ENCODE data around the gene LRRC26. TPM values are rescaled to one million over a fixed set of nuclear protein-coding genes. Genes with fewer than 3 reads are reported as not detected.

LRRC26 gene, protein sequence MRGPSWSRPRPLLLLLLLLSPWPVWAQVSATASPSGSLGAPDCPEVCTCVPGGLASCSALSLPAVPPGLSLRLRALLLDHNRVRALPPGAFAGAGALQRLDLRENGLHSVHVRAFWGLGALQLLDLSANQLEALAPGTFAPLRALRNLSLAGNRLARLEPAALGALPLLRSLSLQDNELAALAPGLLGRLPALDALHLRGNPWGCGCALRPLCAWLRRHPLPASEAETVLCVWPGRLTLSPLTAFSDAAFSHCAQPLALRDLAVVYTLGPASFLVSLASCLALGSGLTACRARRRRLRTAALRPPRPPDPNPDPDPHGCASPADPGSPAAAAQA
- not detected for total RNA-seq

DNA sequence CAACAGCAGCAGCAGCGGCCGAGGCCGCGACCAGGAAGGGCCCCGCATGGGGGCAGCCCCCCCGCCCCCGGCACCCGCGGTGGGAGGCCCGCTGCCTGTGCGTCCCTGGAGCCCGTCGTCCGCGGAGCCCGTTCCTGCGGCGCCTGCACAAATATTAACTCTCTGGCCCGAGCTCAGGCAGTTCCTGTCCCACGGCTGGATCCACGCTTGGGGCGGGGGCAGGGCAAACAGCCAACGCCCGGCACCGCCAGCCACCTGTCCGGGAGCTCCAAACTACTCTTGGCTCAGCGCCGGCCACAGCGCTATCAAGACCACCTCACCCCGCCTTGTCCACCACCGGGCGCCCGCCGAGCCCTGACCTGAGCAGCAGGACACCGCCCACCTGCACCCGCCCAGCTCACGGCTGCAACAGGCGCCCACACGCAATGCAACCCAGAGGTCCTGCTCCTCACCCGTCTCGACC lies at the start of gene LRRC26:
LRRC26 (minus strand) TSS at position 156 of the 463 bp plus-strand sequence; CDS start at position 48, 108 bp downstream.
- peaks cover 3% of the 10 kb centered on the region for H3K4me1 Mint-ChIP-seq (ENCODE audit: low read depth)
- no peak for ATAC-seq
- no peaks in the 10 kb centered on the region for H3K9me3 Mint-ChIP-seq (ENCODE audit: insufficient read depth)
- ChIA-PET CTCF (no interaction called here), POLR2A (interaction anchor here (0.9 to 1.1 kb wide), 3 partner anchors 19 to 71 kb away, joined by 3 to 4 read pairs (median 3); partner anchors contain the start of gene TUBB4B)
- no peak within 1 kb of the TSS for H3K27ac Mint-ChIP-seq
- peaks cover 40% of the 10 kb centered on the region for H3K27me3 Mint-ChIP-seq (ENCODE audit: low read depth)
- H3K36me3 Mint-ChIP-seq (ENCODE audit: low read depth) = no peaks in the 10 kb centered on the region
- no peak for DNase-seq
- peak within 1 kb of the TSS; percentile 31 for H3K4me3 Mint-ChIP-seq

DNA sequence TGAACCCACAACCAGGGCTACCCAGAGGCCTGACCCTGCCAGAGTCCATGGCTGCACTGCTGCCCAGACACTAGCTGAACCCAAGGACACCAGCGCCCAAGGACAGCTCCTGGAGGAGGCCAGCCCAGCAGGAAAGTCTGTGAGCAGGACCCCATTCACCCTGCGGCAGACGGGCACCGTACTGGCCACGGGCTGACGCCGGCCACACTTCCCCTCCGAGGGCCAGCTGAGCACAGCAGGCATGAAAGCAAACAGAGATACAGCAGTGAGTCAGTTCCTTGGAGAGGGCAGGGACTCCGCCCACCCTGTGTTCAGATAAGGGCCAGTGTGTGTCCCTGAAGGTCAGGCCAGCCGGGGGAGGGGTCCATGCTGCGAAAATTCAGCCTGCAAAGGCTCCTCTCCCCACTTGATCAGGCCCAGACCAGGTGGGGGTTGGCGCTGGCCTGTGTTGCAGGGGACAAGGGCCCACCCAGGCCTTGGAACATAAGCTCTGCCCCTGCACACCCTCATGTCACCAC lies 49.0 kb upstream of the LRRC26 start:
- ATAC-seq (no peak), DNase-seq (no peak)
- ChIA-PET POLR2A (interaction anchor here (1.5 kb wide), 1 partner anchor 14 kb away, joined by 4 read pairs; no protein-coding TSS in a partner anchor), CTCF (interaction anchor here (1.4 kb wide), 1 partner anchor 30 kb away, joined by 5 read pairs; the partner anchor contains the start of genes ANAPC2 and SSNA1)
- no peaks in the 10 kb centered on the region for H3K9me3 Mint-ChIP-seq (ENCODE audit: insufficient read depth)
- no peak overlapping the region for H3K4me3 Mint-ChIP-seq
- H3K27me3 Mint-ChIP-seq (ENCODE audit: low read depth) = no peaks in the 10 kb centered on the region
- no peak overlapping the region for H3K27ac Mint-ChIP-seq
- H3K36me3 Mint-ChIP-seq (ENCODE audit: low read depth) = no peaks in the 10 kb centered on the region
- H3K4me1 Mint-ChIP-seq (ENCODE audit: low read depth) = peaks cover 7% of the 10 kb centered on the region

DNA sequence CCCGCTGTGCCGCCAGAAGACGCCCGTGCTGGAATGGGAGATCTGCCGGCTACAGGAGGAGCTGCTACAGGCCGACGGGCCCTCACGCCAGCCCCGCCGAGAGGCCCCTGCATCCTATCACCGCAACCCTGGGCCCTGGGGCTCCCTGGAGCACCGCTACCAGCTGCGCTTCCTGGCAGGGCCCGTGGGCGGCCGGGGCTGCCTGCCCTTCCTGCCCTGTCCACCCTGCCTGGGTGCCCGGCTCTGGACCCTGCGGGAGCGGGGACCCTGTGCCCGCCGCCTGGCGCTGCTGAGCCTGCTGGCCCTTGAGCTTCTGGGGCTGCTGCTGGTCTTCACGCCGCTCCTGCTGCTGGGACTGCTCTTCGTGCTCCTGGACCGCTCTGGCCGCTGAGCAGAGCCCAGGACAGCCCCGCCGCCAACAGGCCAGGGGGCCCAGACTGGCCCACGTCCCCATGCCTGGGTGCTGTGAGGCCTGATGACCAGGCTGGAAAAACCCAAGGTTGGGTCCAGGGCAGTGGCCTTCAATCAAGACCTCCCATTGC lies 48.4 kb upstream of the LRRC26 start:
- ChIA-PET POLR2A (no interaction called here), CTCF (interaction anchor here (1.4 kb wide), 1 partner anchor 29 kb away, joined by 5 read pairs; the partner anchor contains the start of genes ANAPC2 and SSNA1)
- no peak for ATAC-seq

DNA sequence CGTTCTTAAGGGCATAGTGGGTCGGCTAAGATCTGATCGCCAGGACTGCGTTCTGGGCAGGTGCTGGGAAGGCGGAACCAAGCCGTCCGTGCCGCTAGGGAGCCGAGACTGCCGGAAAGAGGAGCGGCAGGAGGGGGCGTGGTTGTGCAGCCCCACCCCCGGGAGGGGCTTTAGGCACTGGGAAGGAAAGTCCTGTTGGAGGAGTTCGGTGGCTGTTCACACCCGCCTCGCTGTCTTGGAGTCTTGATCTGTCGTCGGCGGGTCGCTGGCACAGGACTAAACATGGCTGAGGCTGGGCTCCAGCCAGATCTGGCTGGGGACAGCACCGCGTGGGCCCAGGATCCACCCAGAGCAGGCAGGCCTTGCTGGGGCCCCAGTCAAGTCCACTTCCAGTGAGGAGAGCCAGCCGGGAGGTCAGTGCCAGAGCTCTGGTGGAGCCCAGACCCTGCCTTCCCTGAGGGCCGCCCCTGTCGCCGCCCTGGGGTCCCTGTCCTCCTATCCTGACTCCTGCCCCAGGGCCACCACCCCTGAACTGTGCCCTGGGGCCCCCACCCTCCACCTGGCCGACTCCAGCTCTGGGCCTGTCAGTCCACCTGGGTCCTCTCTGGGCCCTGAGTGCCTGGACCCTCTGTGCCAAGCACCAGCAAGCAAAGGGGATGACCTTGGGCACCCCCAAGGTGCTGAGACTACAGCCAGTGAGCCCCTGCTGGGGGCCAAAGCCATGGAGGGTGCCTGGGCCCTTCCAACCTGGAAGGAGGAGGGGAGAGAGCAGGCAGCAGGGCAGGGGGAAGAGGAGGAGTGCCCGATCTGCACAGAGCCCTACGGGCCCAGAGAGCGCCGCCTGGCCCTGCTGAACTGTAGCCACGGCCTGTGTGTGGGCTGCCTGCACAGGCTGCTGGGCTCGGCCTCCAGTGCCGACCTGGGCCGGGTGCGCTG lies 47.7 kb upstream of the LRRC26 start:
- Mint-ChIP-seq H3K9me3 (ENCODE audit: insufficient read depth) (no peaks in the 10 kb centered on the region), H3K4me3 (no peak overlapping the region)
- no peak for ATAC-seq

More for the DNA sequence above, 48.4 kb upstream of the LRRC26 start:
- H3K27me3 Mint-ChIP-seq (ENCODE audit: low read depth) = no peaks in the 10 kb centered on the region
- H3K4me1 Mint-ChIP-seq (ENCODE audit: low read depth) = peaks cover 7% of the 10 kb centered on the region
- DNase-seq = no peak
- H3K27ac Mint-ChIP-seq = no peak overlapping the region
- no peak overlapping the region for H3K4me3 Mint-ChIP-seq
- no peaks in the 10 kb centered on the region for H3K9me3 Mint-ChIP-seq (ENCODE audit: insufficient read depth)
- no peaks in the 10 kb centered on the region for H3K36me3 Mint-ChIP-seq (ENCODE audit: low read depth)

DNA sequence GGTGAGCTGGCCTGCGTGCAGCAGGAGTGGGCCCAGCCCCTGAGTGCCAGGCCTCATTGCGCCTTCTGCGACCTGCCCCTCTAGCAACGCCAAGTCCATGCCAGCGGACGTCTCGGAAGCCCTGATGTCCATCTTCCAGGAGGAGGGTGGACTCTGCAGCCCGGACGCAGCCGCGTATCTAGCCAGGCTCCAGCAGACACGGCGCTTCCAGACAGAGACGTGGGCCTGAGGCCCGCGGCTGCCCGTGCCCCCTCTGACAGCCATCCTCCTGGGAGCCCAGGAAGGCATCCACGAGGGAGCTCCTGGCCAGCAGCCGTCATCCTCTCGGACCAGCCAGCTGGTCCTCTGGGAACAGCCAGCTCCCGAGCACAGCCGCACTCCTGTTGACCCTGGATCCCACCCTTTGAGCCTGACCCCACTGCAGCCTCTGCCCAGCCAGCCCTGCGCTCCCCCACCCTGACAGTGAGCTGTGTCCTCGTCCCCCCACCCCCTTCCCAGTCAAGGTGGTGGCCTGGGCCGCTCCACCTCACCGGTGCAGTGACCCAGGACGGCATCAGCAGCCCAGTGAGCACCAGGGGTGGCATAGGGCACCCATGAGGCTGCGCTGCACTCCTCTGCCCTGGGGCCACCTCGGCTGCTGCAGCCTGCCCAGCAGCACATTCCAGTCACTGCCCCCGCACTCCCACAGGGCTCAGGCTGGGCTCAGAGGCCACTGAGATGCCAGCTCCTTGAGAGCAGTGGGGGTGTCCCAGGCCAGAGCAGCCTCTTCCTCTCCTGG lies 46.5 kb upstream of the LRRC26 start:
- H3K4me3 Mint-ChIP-seq = no peak overlapping the region
- no peaks in the 10 kb centered on the region for H3K27me3 Mint-ChIP-seq (ENCODE audit: low read depth)
- DNase-seq (no peak), ATAC-seq (no peak)
- no peaks in the 10 kb centered on the region for H3K9me3 Mint-ChIP-seq (ENCODE audit: insufficient read depth)
- no peak overlapping the region for H3K27ac Mint-ChIP-seq
- no peaks in the 10 kb centered on the region for H3K36me3 Mint-ChIP-seq (ENCODE audit: low read depth)
- CTCF ChIA-PET = no interaction called here
- POLR2A ChIA-PET = interaction anchor here (1.1 to 1.5 kb wide), 4 partner anchors 9 to 25 kb away, joined by 3 to 5 read pairs (median 4); partner anchors contain the start of genes TPRN and TUBB4B
- H3K4me1 Mint-ChIP-seq (ENCODE audit: low read depth) = peaks cover 2% of the 10 kb centered on the region

More for the DNA sequence above, 47.7 kb upstream of the LRRC26 start:
- no peaks in the 10 kb centered on the region for H3K36me3 Mint-ChIP-seq (ENCODE audit: low read depth)
- POLR2A ChIA-PET = interaction anchor here (1.4 to 1.5 kb wide), 2 partner anchors 10 to 14 kb away, joined by 4 read pairs; no protein-coding TSS in a partner anchor
- CTCF ChIA-PET = no interaction called here
- H3K27me3 Mint-ChIP-seq (ENCODE audit: low read depth) = no peaks in the 10 kb centered on the region
- H3K4me1 Mint-ChIP-seq (ENCODE audit: low read depth) = peaks cover 2% of the 10 kb centered on the region
- H3K27ac Mint-ChIP-seq = no peak overlapping the region
- DNase-seq = no peak

DNA sequence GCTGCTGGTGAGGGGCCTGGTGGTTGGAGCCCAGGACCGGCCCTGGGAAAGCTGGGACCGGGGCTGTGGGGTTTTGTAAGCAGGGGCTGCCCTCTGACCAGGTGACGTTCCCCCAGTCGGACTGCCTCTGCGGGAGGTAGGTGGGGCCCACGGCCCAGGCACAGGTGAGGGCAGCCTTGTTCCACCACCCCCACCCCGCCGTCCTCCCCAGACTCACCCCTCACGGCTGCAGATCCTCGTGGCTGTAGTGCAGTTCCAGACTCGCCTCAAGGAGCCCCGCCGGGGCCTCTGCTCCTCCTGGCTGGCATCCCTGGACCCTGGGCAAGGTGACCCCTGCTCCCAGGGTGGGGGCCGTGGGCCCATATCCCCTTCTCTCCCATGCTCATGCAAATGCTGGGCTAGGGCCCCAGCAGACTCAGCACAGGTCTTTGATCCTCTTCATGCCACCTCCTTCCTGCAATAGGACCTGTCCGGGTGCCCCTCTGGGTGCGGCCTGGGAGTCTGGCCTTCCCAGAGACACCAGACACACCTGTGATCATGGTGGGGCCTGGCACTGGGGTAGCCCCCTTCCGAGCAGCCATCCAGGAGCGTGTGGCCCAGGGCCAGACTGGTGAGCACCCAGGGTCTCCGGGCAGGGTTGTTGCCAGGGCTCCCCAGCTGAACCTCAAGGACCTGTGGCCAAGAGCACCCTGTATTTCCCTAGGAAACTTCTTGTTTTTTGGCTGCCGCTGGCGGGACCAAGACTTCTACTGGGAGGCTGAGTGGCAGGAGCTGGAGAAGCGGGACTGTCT lies 45.5 kb upstream of the LRRC26 start:
- H3K4me1 Mint-ChIP-seq (ENCODE audit: low read depth) = no peaks in the 10 kb centered on the region
- no peak for ATAC-seq
- peaks cover 4% of the 10 kb centered on the region for H3K36me3 Mint-ChIP-seq (ENCODE audit: low read depth)
- ChIA-PET CTCF (no interaction called here), POLR2A (interaction anchor here (1.1 to 1.5 kb wide), 4 partner anchors 11 to 26 kb away, joined by 3 to 5 read pairs (median 4); partner anchors contain the start of genes TPRN and TUBB4B)
- no peaks in the 10 kb centered on the region for H3K27me3 Mint-ChIP-seq (ENCODE audit: low read depth)
- no peak overlapping the region for H3K4me3 Mint-ChIP-seq
- H3K27ac Mint-ChIP-seq = no peak overlapping the region
- no peak for DNase-seq
- H3K9me3 Mint-ChIP-seq (ENCODE audit: insufficient read depth) = no peaks in the 10 kb centered on the region

DNA sequence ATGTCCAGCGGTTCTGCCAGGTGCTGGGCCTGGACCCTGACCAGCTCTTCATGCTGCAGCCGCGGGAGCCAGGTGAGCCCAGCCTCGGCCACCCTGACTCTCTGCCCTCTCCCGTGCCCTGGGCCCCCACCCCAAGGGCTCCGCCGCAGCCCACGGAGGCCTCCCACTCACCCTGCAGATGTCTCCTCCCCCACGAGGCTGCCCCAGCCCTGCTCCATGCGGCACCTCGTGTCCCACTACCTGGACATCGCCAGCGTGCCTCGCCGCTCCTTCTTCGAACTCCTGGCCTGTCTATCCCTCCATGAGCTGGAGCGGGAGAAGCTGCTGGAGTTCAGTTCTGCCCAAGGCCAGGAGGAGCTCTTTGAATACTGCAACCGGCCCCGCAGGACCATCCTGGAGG lies 44.8 kb upstream of the LRRC26 start:
- ChIA-PET CTCF (no interaction called here), POLR2A (interaction anchor here (1.2 kb wide), 1 partner anchor 26 kb away, joined by 3 read pairs; no protein-coding TSS in a partner anchor)
- Mint-ChIP-seq H3K27me3 (ENCODE audit: low read depth) (no peaks in the 10 kb centered on the region), H3K36me3 (ENCODE audit: low read depth) (peaks cover 6% of the 10 kb centered on the region), H3K9me3 (ENCODE audit: insufficient read depth) (no peaks in the 10 kb centered on the region), H3K4me3 (no peak overlapping the region), H3K4me1 (ENCODE audit: low read depth) (no peaks in the 10 kb centered on the region), H3K27ac (no peak overlapping the region)
- no peak for ATAC-seq
- DNase-seq = no peak

DNA sequence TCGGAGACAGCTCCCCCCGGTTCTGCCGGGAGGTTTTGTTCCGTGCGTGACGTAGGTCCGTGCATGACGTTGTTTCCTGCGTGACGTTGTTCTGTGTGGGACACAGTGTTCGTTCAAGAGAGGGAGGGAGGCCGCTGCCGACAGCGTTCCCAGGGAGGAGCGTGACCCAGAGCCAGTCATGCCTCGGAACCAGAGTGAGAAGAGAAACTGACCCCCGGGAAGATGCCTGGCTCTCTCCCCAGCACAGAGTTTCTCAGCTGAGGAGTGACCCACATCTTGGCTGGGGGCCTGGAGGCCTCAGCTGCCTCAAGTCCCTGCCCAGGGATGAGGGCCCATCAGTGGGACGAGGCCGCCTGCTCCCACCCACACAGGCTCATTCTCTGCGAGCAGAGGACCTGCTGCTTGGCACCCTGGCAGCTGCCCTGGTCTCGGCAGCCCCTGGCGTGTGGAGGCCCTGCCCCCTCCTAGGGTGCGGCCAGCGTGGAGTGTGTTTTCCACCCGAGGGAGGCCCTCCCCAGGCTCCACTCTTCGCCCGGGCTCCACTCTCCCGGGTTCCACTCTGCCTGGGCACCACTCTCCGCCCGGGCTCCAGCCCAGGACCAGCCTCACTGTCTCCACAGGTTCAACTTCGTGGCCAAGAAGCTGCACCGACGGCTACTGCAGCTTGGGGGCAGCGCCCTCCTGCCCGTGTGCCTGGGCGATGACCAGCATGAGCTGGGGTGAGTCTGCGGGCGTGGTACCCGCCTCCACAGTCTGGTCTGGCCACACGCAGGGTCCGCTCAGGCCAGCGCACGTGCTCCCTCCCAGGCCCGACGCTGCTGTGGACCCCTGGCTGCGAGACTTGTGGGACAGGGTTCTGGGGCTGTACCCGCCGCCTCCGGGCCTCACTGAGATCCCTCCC lies 43.6 kb upstream of the LRRC26 start:
- ATAC-seq = no peak
- no peak for DNase-seq
- no peaks in the 10 kb centered on the region for H3K9me3 Mint-ChIP-seq (ENCODE audit: insufficient read depth)
- H3K4me3 Mint-ChIP-seq = no peak overlapping the region
- H3K27me3 Mint-ChIP-seq (ENCODE audit: low read depth) = no peaks in the 10 kb centered on the region
- H3K36me3 Mint-ChIP-seq (ENCODE audit: low read depth) = peaks cover 15% of the 10 kb centered on the region
- peaks cover 3% of the 10 kb centered on the region for H3K4me1 Mint-ChIP-seq (ENCODE audit: low read depth)
- POLR2A ChIA-PET = interaction anchor here (0.9 kb wide), 1 partner anchor 98 kb away, joined by 3 read pairs; no protein-coding TSS in a partner anchor
- no peak overlapping the region for H3K27ac Mint-ChIP-seq
- CTCF ChIA-PET = no interaction called here

DNA sequence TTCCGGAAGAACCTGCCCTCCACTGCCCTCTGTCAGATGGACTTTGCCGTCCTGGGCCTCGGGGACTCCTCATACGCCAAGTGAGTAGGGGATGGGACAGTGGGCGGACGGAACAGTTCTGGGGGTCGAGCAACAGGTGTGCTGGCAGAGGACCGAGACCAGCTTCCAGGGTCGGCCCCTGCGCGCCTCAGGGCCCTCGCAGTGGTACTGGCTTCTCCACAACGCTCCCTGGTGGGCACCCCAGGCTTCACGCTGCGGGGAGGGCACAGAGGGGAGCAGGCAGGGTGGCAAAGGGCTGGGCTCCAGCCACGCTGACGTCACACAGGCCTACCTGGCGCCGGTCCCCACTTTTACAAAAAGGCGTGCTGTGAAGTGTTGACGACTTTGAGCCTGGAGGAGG lies 42.7 kb upstream of the LRRC26 start:
- Mint-ChIP-seq H3K4me1 (ENCODE audit: low read depth) (peaks cover 6% of the 10 kb centered on the region), H3K36me3 (ENCODE audit: low read depth) (peaks cover 18% of the 10 kb centered on the region), H3K4me3 (no peak overlapping the region), H3K27me3 (ENCODE audit: low read depth) (no peaks in the 10 kb centered on the region), H3K9me3 (ENCODE audit: insufficient read depth) (no peaks in the 10 kb centered on the region), H3K27ac (no peak overlapping the region)
- no peak for ATAC-seq
- no peak for DNase-seq
- ChIA-PET CTCF (no interaction called here), POLR2A (no interaction called here)

DNA sequence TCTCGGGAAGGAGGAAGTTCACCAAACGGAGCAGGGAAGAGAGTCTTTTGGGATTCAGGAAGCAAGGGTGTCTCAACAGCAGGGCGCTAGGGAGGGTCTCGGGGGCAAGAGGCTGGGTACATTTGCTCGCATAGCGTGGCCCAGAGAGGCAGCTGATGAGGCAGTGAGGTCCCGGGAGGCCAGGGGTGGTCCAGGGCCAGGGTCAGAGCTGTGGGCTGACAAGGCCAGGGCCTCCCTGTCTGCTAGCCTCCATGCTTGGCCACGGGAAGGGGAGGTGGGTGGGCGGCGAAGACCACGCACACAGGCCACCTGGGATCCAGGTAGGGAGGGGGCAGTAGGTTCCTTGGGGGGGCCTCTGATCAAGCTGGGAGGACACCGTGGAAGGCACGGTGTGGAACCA lies 41.7 kb upstream of the LRRC26 start:
- no peaks in the 10 kb centered on the region for H3K9me3 Mint-ChIP-seq (ENCODE audit: insufficient read depth)
- CTCF ChIA-PET = no interaction called here

More for the DNA sequence above, 41.7 kb upstream of the LRRC26 start:
- H3K4me3 Mint-ChIP-seq = no peak overlapping the region
- no peak for ATAC-seq
- no peaks in the 10 kb centered on the region for H3K27me3 Mint-ChIP-seq (ENCODE audit: low read depth)
- no peak for DNase-seq
- POLR2A ChIA-PET = no interaction called here
- no peak overlapping the region for H3K27ac Mint-ChIP-seq
- peaks cover 16% of the 10 kb centered on the region for H3K4me1 Mint-ChIP-seq (ENCODE audit: low read depth)
- peaks cover 27% of the 10 kb centered on the region for H3K36me3 Mint-ChIP-seq (ENCODE audit: low read depth)

Data from activated CD8-positive, alpha-beta T cell treated with anti-CD3 and anti-CD28 coated beads, Interleukin-2, amount 10 ng/mL, durations not matched to agents 7 days and 5 days (primary cell).